GM18511 (cell line): ENCODE data around the gene IDUA.

Experiments
- ATAC-seq: cut with Tn5 transposase; IDR thresholded peaks from one replicate; pipeline ENCODE4 v1.9.1; 2021; ENCODE audit warnings: mild to moderate bottlenecking, moderate library complexity; ENCODE audit not compliant: unreplicated experiment

IDUA gene

DNA sequence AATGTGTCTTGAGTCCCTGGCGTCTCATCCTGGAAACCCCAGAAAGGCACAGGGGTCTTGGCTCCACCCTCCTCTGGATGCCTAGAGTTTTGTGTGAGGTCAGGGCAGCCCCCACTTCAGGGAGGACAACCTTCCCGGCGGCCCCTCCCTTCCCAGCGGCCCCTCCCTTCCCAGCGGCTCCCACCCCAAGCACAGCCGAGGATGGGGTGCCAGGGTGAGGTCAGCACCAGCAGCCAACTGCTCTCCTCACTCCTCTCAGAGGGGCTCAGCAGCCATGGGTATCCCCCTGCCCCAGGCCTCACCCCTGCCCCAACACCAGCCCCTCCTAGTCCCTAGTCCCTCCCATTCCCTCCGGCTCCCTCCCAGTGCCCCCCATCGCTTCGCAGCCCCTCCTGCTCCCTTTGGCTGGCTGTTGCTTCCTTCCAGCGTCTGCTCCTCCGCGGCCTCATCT lies 30.9 kb upstream of the IDUA start:
- ATAC-seq, result no peak

- ATAC-seq, result no peak
These were observed 30.2 kb upstream of the IDUA start for GRCh38 chr4:956531-957230.

DNA sequence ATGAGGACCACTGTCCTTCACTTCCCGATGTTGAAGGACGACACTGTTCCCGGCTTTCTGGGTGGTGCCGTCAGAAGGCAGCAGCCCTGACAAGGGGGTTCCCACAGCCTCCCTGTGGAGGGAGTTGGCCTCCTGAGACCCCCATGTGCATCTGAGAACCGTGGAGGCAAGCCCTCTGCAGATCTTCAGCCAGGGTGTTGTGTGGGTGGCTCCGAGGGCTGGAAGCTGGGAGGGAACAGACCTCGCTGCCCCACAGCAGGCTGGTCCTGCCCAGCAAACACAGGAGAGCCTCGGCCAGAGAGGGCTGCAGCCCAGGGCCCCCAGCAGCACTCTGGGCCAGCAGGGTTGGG lies 29.6 kb upstream of the IDUA start:
- no peak for ATAC-seq

- no peak for ATAC-seq
These were observed 29.1 kb upstream of the IDUA start for GRCh38 chr4:957581-958313.

- no peak for ATAC-seq
These were observed 28.6 kb upstream of the IDUA start for GRCh38 chr4:958314-958665.

DNA sequence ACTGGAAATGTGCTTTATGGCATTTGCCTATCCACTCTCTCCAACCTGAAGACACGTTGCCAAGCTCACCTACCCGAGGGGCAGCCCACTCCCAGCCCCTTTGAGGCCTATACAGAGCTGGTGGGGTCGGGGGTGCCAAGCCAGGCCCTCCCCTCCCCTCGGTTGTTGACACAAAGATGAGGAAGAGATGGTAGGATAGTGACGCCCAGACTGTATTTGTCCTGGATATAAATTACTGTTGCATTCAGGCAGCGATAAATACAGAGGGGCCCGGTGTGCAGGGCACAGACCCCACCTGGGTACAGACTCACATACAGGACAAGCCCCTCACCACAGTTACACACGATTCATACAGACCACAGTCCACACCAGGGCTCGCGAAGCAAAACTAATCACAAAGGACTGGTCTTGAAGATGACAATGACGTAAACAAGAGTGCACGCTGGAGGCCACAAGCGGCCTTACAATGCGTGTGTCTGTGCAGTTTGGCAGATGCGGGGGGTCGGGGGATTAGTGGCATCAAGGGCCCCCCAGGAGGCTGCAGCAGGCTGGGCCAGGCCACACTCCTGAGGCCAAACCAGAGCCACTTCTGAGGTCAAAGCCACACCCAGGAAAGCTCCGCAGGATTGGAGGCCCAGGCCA lies 28.0 kb upstream of the IDUA start:
- no peak for ATAC-seq

GRCh38 chr4:959338-960139 lies 27.3 kb upstream of the IDUA start:
- ATAC-seq, result no peak

- no peak for ATAC-seq
These were observed 26.7 kb upstream of the IDUA start for GRCh38 chr4:960140-960635.

GRCh38 chr4:960636-961350 lies 26.1 kb upstream of the IDUA start:
- no peak for ATAC-seq

DNA sequence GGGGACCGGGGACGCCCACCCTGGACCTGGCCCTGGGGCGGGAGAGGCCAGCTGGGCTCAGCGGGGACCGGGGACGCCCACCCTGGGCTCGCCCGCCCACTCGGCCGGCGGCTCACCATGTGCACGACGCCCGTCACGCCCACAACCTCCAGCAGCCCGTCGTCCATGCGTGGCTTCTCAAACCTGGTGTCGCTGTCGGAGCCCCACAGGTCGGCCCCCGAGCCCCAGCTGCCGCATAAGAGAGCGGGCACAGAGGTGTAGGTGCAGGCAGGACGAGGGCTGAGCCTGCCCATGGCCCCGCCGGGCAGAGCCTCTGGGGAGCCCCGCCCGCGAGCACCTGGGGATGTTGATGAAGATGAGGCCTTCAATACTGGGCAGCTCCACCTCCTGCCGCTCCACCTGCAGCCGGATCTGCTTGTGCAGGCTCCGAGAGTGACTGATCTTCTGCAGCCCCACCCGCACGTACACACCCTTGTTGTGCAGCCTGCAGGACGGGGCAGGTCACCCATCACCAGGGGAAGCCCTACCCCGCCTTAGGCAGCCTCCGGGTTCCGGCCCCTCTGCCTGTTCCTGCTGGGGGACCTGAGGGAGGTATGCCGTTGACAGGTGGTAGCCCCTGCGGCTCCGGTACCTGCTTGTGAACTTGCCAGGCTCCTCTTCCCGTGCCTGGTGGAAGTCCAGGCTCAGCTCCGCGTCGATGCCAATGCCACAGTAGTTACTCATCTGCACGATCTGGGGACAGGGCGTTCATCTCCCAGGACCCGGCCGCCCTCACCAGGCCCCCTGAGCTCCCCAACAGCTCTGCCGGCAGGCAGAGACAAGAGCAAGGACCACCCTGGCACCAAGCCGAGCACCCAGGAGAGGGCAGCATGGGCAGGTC lies 25.3 kb upstream of the IDUA start:
- ATAC-seq, result no peak

DNA sequence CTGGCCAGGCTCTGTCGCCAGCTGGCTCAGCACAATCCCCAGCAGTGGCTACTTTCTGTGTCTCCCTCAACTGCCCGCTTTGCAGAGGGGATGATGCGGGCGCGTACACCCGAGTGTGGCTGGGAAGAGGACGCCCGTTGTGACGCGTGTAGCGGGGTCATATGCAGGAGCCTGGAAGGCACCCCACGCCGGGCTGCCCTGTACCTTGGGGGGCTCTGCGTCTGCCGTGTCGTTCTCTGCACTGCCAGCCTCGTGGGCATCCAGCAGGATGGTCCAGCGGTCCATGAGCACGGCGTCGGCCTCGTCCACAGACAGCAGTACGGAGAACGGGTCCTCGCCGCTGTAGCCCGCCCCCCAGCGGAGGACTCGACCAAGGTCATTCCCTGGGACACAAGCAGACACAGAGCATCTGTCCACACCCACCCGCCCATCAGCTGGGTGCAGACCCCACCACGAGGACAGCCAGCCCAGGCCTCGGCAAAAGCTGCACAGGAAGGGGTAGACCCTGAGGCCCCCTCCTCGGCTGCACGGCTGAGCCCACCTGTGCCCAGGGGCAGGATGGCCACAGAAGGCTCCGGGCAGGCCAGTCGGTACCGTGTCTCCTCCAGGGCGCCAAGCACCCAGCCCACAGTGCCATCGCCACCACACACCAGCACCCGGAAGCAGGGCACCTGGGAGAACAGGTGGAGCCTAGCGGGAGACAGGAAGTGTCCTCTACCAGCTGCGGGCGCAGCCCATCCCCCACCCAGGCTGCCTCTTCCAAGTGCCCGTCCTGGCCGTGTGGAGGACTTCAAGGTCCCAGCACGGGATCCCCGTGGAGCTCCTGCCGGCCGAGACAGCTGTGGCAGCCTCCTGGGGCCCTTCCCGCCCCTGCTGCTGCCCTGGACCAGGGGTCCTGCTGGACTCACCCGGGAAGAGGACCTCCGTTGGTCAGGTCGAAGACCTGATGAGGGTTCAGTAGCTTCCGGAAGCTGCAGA lies 24.3 kb upstream of the IDUA start:
- no peak for ATAC-seq

DNA sequence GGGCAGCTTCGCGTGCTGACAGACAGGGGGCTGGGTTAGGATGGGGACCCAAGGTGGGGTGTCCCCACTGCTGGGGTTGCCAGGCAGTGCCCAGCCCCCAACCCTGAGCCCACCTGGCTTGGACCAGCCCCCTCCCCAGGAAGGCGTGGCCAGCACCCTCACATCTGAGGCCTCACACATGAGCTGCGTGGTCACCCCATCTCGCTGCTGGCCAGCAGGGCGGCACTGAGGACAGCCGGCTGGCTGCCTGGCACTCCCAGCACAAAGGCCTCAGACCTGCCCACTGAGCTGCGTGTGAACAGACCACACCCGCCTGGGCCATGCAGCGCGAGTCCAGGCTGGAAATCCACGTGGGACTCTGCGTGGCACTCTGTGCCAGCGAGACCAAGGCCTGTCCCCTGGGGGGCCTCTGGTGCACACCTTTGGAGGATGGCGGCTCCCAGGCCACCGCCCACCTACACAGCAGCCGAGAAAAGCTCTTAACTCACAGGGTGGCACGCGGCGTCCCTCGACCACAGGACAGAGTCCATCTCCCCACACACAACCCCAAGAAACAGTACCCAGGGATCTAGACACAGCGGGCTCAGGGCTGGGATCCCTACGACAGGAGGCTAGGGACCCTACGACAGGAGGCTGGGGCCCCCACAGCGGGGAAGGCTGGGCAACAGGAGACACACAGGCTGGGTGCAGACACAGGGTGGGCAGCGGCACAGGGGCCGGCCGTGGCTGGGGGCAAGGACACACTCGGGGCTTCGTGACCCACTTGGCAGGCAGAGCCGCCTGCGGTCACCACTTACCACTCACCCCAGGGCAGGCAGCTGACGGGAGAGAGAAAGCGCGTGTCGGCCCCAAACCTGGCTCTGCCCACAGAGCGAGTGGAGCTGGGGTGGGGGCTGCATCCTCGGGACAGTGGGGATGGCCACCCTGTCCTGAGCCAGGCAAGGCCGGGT lies 23.3 kb upstream of the IDUA start:
- ATAC-seq, result no peak

DNA sequence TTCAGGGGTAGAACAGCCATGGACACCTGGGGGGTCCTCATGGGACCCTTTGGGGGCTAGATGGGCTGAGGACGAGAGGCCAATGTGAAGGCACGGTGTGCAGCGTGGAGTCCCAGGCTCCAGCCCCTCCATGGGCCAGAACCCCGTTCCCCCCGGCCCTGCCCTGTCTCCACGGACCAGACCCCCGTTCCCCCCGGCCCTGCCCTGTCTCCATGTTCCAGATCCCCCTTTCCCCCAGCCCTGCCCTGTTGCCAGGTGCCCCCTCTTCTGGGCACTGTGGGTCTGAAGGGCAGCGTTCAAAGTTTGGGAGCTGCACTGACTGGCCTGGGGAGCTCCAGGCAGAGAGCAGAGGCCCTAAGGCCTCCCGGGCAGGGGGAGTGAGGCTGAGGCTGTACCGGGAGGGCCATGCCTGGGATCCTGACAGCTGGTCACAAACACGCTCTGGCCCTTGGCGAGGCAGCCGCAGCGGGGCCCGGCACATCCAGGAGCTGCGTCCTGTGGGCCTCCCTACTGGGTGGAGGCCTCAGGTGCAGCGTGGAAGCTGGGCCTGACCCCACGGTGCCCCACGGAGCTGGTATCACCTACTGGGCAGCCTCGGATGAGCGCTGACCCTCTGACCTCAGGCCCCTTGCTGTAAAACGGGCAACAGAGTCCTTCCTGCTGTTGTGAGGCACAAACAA lies 22.4 kb upstream of the IDUA start:
- no peak for ATAC-seq

DNA sequence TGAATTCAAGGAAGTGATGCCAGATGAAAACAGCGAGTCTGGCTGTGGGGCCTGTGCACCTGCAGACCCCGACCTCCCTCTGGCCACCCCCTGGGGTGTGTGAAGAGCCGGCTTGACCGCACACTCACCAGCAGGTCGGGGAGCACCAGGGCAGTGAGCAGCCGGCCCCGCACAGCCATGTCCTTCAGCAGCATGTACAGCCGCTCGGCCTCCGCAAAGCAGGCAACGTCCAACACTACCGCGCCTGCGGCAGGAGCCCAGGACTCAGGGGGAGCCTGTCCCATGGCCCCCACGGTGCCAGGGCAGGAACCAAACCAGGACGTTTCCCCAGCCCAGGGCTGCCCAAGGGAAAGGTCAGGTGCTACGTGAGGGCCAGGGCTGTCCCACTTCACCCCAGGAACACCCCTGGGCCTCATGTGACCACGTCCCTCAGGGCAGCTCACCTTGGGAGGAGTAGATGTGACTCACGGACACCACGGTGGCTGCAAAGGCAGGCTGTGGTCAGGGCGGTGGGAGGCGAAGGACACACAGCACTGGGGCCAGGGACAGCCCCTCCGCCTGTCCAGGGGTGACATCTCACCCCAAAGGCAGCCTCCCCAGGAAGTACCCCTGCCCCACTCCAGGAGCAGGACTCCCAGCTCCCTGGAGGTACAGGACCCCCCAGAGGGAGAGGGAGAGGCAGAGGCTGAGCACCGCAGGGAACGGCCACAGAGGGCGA lies 21.6 kb upstream of the IDUA start:
- no peak for ATAC-seq

- ATAC-seq, result no peak
These were observed 21.1 kb upstream of the IDUA start for GRCh38 chr4:965766-966134.
